Type B pancreatic cell (in vitro differentiated cells): Measurements from ENCODE around the gene OR1F1. TPM values are rescaled to one million over a fixed set of nuclear protein-coding genes. Genes with fewer than 3 reads are reported as not detected.

Experiments used
- DNase-seq: peaks from one replicate; pipeline ENCODE4 v3.0.0; 2021; ENCODE audit warnings: mixed read lengths; ENCODE audit not compliant: unreplicated experiment; ENCODE audit errors: extremely low spot score
- H3K27ac Mint-ChIP-seq: 2 replicates; pipeline ENCODE4 v1.8.0; 2021; ENCODE audit warnings: mild to moderate bottlenecking, mixed read lengths
- H3K27me3 Mint-ChIP-seq: 2 replicates; pipeline ENCODE4 v1.8.0; 2021; ENCODE audit warnings: mixed read lengths
- H3K36me3 Mint-ChIP-seq: 2 replicates; pipeline ENCODE4 v1.8.0; 2021; ENCODE audit warnings: mixed read lengths
- H3K4me1 Mint-ChIP-seq: one replicate; pipeline ENCODE4 v1.8.0; 2021; ENCODE audit warnings: mixed read lengths; ENCODE audit not compliant: unreplicated experiment
- H3K4me3 Mint-ChIP-seq: 2 replicates; pipeline ENCODE4 v1.8.0; 2021; ENCODE audit warnings: mild to moderate bottlenecking, mixed read lengths
- H3K9me3 Mint-ChIP-seq: 2 replicates; pipeline ENCODE4 v1.8.0; 2021; ENCODE audit warnings: mixed read lengths
- CTCF ChIP-seq: fragments of 200-600 bp; sonication (generic); conservative IDR thresholded peaks from 2 replicates; pipeline ENCODE4 v1.5.0; 2021; ENCODE audit warnings: antibody characterized with exemption, mild to moderate bottlenecking
- total RNA-seq: library from RNA; stranded (reverse); gene quantifications from 2 replicates; pipeline ENCODE4 v1.2.1, GENCODE V29; 2021; ENCODE audit warnings: low replicate concordance

Gene OR1F1
- total RNA-seq, 1 donor from 2014 or later, result 0.34 TPM

- no peak for DNase-seq
- Mint-ChIP-seq H3K9me3 (no peaks in the 10 kb centered on the region), H3K4me3 (peak overlapping the region; percentile 91), H3K4me1 (peaks cover 18% of the 10 kb centered on the region), H3K27ac (peak overlapping the region; percentile 73), H3K27me3 (peaks cover 15% of the 10 kb centered on the region), H3K36me3 (no peaks in the 10 kb centered on the region)
- TF ChIP-seq CTCF, result no peak
Observed at GRCh38 chr16:3148256-3149192, 39.5 kb upstream of the OR1F1 start.

DNA sequence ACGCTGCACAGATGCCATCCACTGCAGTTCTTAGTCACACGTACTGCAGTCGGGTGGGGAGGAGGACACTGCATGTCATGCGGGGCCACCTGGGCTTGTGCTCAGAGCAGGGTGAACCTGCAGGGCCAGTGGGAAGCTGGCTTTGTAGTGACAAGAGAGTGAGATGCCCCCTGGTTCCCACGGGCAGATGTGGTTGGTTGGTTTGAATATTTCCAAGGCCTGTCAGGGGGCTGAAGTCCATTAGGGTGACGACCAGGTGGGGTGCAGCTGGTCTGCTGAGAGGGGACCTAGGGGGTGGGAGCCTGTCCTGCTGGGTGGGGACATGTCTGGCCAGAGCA lies 38.8 kb upstream of the OR1F1 start:
- peak overlapping the region; percentile 91 for H3K4me3 Mint-ChIP-seq
- no peaks in the 10 kb centered on the region for H3K9me3 Mint-ChIP-seq
- peaks cover 15% of the 10 kb centered on the region for H3K27me3 Mint-ChIP-seq
- no peak for DNase-seq
- peaks cover 18% of the 10 kb centered on the region for H3K4me1 Mint-ChIP-seq
- peak overlapping the region; percentile 73 for H3K27ac Mint-ChIP-seq
- TF ChIP-seq CTCF, result no peak
- no peaks in the 10 kb centered on the region for H3K36me3 Mint-ChIP-seq

- DNase-seq, result no peak
- Mint-ChIP-seq H3K27me3 (peaks cover 15% of the 10 kb centered on the region), H3K36me3 (no peaks in the 10 kb centered on the region), H3K27ac (peak overlapping the region; percentile 99), H3K4me3 (peak overlapping the region; percentile 91), H3K9me3 (no peaks in the 10 kb centered on the region), H3K4me1 (peaks cover 18% of the 10 kb centered on the region)
- TF ChIP-seq CTCF, result peak; percentile 62
Observed at GRCh38 chr16:3149630-3150345, 38.2 kb upstream of the OR1F1 start.

DNA sequence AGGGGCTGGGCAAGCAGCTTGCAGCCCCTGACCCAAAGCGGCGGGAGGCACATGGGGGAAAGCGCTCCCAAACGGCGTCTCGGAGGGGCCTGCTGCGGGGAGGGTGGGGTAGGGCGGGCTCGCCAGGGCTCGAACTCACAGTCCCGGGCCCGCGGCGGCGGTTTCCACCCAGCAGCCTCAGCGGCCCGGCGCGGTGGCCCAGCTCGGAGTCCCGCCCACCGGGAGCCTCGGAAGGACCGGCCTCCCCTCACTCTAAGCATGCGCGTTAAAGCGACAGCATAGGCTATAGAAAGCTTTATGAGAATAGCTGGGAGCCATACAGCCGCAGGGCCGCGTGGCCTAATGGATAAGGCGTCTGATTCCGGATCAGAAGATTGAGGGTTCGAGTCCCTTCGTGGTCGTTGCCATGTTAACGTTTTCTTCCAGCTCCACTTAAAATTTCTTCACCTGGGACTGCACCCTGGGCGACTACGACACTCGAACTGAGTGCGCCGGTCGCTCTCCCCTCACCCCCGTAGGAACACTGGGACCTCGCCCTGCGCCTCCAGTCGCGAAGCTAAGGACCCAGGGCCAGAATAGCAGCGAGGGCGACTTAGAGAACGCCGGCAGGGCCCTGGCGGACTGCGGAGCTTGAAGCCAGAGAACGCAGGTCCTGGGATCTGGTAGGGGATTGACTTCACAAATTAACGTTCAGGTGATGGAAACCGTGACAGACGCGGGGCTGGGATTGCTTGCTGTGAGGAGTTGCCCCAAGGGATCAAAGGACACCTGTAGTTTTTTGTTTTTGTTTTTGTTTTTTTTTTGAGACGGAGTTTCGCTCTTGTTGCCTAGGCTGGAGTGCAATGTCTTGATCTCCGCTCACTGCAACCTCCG lies 37.4 kb upstream of the OR1F1 start:
- TF ChIP-seq CTCF, result peak; percentile 16
- Mint-ChIP-seq H3K4me1 (peaks cover 18% of the 10 kb centered on the region), H3K27ac (peak overlapping the region; percentile 99), H3K36me3 (no peaks in the 10 kb centered on the region), H3K9me3 (no peaks in the 10 kb centered on the region), H3K27me3 (peaks cover 15% of the 10 kb centered on the region), H3K4me3 (peak overlapping the region; percentile 94)
- DNase-seq, result peak; percentile 100

GRCh38 chr16:3152027-3152276 lies 36.1 kb upstream of the OR1F1 start:
- peaks cover 19% of the 10 kb centered on the region for H3K4me1 Mint-ChIP-seq
- DNase-seq, result no peak
- no peaks in the 10 kb centered on the region for H3K9me3 Mint-ChIP-seq
- H3K27me3 Mint-ChIP-seq, result peaks cover 17% of the 10 kb centered on the region
- H3K27ac Mint-ChIP-seq, result peak overlapping the region; percentile 98
- peak overlapping the region; percentile 95 for H3K4me3 Mint-ChIP-seq
- TF ChIP-seq CTCF, result no peak
- H3K36me3 Mint-ChIP-seq, result no peaks in the 10 kb centered on the region
